ENCODE results near the gene SSX7. TPM values are rescaled to one million over a fixed set of nuclear protein-coding genes. Genes with fewer than 3 reads are reported as not detected.

Gene SSX7, protein sequence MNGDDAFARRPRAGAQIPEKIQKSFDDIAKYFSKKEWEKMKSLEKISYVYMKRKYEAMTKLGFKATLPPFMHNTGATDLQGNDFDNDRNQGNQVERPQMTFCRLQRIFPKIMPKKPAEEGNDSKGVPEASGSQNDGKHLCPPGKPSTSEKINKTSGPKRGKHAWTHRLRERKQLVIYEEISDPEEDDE
- not detected for total RNA-seq

GRCh38 chrX:52654800-52655199 lies at the start of gene SSX7:
TSS of gene SSX7 (minus strand) at chrX:52654900. CDS start at chrX:52653472, 1,428 bp downstream.

Small RNAs within 50 kb of the gene (small RNA-seq; reads per million reads assigned to genes)
- gene AL450023.3: 0 reads per million in 2 donors
- gene RNA5SP504: 0 reads per million in 2 donors

Other genes starting within 250 kb of the SSX7 start
- not detected for gene XAGE1A, start 159.1 kb downstream of the SSX7 start, total RNA-seq
- not detected for gene XAGE1B, start 137.8 kb downstream of the SSX7 start, total RNA-seq
- not detected for gene SSX2, start 52.3 kb upstream of the SSX7 start, total RNA-seq
- not detected for gene SSX2B, start 96.4 kb upstream of the SSX7 start, total RNA-seq
- not detected for gene SPANXN5, start 142.5 kb upstream of the SSX7 start, total RNA-seq
- gene XAGE5, start 156.4 kb upstream of the SSX7 start, total RNA-seq: not detected
- gene XAGE3, start 213.2 kb upstream of the SSX7 start, total RNA-seq: not detected
- 1 to 10 TPM; 3.4 to 7.7 TPM for gene FAM156B, start 242.4 kb upstream of the SSX7 start, total RNA-seq